Epithelial cell of prostate (primary cell): ENCODE measurements around the gene TULP4.
"Not testable (repeated sequence)": the region's sequence is repeated elsewhere in the genome, so short reads cannot be mapped to it uniquely, and the experiment has no call there.

Experiments
- DNase-seq: peaks from one replicate; pipeline ENCODE4 v3.0.0-alpha.2; 2011; ENCODE audit warnings: low read depth, low spot score
- H3K27ac ChIP-seq: fragments of 450-650 bp; 2 replicates; pipeline ENCODE4 v1.5.1; 2017; ENCODE audit warnings: mild to moderate bottlenecking

Gene TULP4

GRCh38 chr6:158384671-158385110 is 72.4 kb downstream of the TULP4 start:
- no peak overlapping the region for H3K27ac ChIP-seq
- no peak for DNase-seq

GRCh38 chr6:158387036-158387435 is 74.8 kb downstream of the TULP4 start:
- DNase-seq = no peak
- H3K27ac ChIP-seq = no peak overlapping the region

- no peak for DNase-seq
Observed at GRCh38 chr6:158387578-158387977, 75.3 kb downstream of the TULP4 start.

GRCh38 chr6:158388727-158389126 is 76.5 kb downstream of the TULP4 start:
- no peak for DNase-seq
- H3K27ac ChIP-seq = no peak overlapping the region

More at GRCh38 chr6:158387578-158387977, 75.3 kb downstream of the TULP4 start:
- H3K27ac ChIP-seq = no peak overlapping the region

GRCh38 chr6:158389193-158389919 is 77.1 kb downstream of the TULP4 start:
- DNase-seq = no peak
- no peak overlapping the region for H3K27ac ChIP-seq

- H3K27ac ChIP-seq = no peak overlapping the region
- DNase-seq = no peak
Observed at GRCh38 chr6:158391276-158391675, 79.0 kb downstream of the TULP4 start.

- H3K27ac ChIP-seq, DNase-seq: not testable (repeated sequence)
Observed at GRCh38 chr6:158391977-158392376, 79.7 kb downstream of the TULP4 start.

- H3K27ac ChIP-seq = no peak overlapping the region
- no peak for DNase-seq
Observed at GRCh38 chr6:158396136-158396535, 83.9 kb downstream of the TULP4 start.

GRCh38 chr6:158397578-158397977 is 85.3 kb downstream of the TULP4 start:
- no peak overlapping the region for H3K27ac ChIP-seq
- no peak for DNase-seq

- no peak for DNase-seq
- no peak overlapping the region for H3K27ac ChIP-seq
Observed at GRCh38 chr6:158398252-158399024, 86.2 kb downstream of the TULP4 start.

GRCh38 chr6:158399040-158399700 is 86.9 kb downstream of the TULP4 start:
- no peak for DNase-seq
- H3K27ac ChIP-seq = no peak overlapping the region

GRCh38 chr6:158402184-158402583 is 89.9 kb downstream of the TULP4 start:
- no peak overlapping the region for H3K27ac ChIP-seq
- no peak for DNase-seq

GRCh38 chr6:158405321-158405831 is 93.1 kb downstream of the TULP4 start:
- DNase-seq, H3K27ac ChIP-seq: not testable (repeated sequence)

- no peak overlapping the region for H3K27ac ChIP-seq
- DNase-seq = no peak
Observed at GRCh38 chr6:158405933-158406332, 93.7 kb downstream of the TULP4 start.

GRCh38 chr6:158406736-158407135 is 94.5 kb downstream of the TULP4 start:
- DNase-seq = no peak
- H3K27ac ChIP-seq = no peak overlapping the region

- no peak for DNase-seq
- no peak overlapping the region for H3K27ac ChIP-seq
Observed at GRCh38 chr6:158408013-158408412, 95.7 kb downstream of the TULP4 start.

- H3K27ac ChIP-seq = no peak overlapping the region
- DNase-seq = no peak
Observed at GRCh38 chr6:158408552-158409130, 96.4 kb downstream of the TULP4 start.

GRCh38 chr6:158409451-158409850 is 97.2 kb downstream of the TULP4 start:
- H3K27ac ChIP-seq = no peak overlapping the region
- no peak for DNase-seq

GRCh38 chr6:158410784-158411183 is 98.5 kb downstream of the TULP4 start:
- no peak overlapping the region for H3K27ac ChIP-seq
- no peak for DNase-seq

GRCh38 chr6:158411998-158412397 is 99.7 kb downstream of the TULP4 start:
- peak; percentile 67 for DNase-seq
- H3K27ac ChIP-seq = peak overlapping the region; percentile 64
